NCI-H345 (cell line): ENCODE measurements around the gene TRIM2.
"Not testable (repeated sequence)": the region's sequence is repeated elsewhere in the genome, so short reads cannot be mapped to it uniquely, and the experiment has no call there.

Experiments
- DNase-seq: peaks from one replicate; lab custom pipeline; 2025; lab: John Stamatoyannopoulos, UW

Gene TRIM2

GRCh38 chr4:153189016-153189801, 15.0 kb upstream of the TRIM2 start:
- DNase-seq: no peak

- no peak for DNase-seq
Observed at GRCh38 chr4:153191795-153192363, 12.4 kb upstream of the TRIM2 start.

- DNase-seq: no peak
Observed at GRCh38 chr4:153197301-153197700, 6.9 kb upstream of the TRIM2 start.

GRCh38 chr4:153198719-153199118, 5.5 kb upstream of the TRIM2 start:
- no peak for DNase-seq

- not testable (repeated sequence) for DNase-seq
Observed at GRCh38 chr4:153203746-153204145, 497 bp upstream of the TRIM2 start.

GRCh38 chr4:153204728-153205648, 745 bp downstream of the TRIM2 start:
- DNase-seq: no peak

GRCh38 chr4:153205757-153206156, 1.5 kb downstream of the TRIM2 start:
- DNase-seq: no peak

GRCh38 chr4:153206534-153206933, 2.3 kb downstream of the TRIM2 start:
- no peak for DNase-seq

- no peak for DNase-seq
Observed at GRCh38 chr4:153207027-153207426, 2.8 kb downstream of the TRIM2 start.

GRCh38 chr4:153207567-153207966, 3.3 kb downstream of the TRIM2 start:
- no peak for DNase-seq

GRCh38 chr4:153209410-153209809, 5.2 kb downstream of the TRIM2 start:
- peak; percentile 30 for DNase-seq

- no peak for DNase-seq
Observed at GRCh38 chr4:153210727-153211126, 6.5 kb downstream of the TRIM2 start.

- no peak for DNase-seq
Observed at GRCh38 chr4:153211986-153212728, 7.9 kb downstream of the TRIM2 start.

GRCh38 chr4:153212736-153213135, 8.5 kb downstream of the TRIM2 start:
- peak; percentile 36 for DNase-seq

- no peak for DNase-seq
Observed at GRCh38 chr4:153215921-153216320, 11.7 kb downstream of the TRIM2 start.

GRCh38 chr4:153216546-153216945, 12.3 kb downstream of the TRIM2 start:
- DNase-seq: no peak

- no peak for DNase-seq
Observed at GRCh38 chr4:153217440-153217839, 13.2 kb downstream of the TRIM2 start.

GRCh38 chr4:153218961-153219360, 14.7 kb downstream of the TRIM2 start:
- DNase-seq: no peak

- no peak for DNase-seq
Observed at GRCh38 chr4:153220682-153221395, 16.6 kb downstream of the TRIM2 start.

- DNase-seq: no peak
Observed at GRCh38 chr4:153221783-153222706, 17.8 kb downstream of the TRIM2 start.
